Activated T-cell treated with anti-CD3 and anti-CD28 coated beads, Interleukin-2, amount 50 U/mL, for 1 hour (primary cell): ENCODE results near the gene OSBPL9.

ENCODE experiments used
- DNase-seq: peaks from one replicate; pipeline ENCODE4 v3.0.0-alpha.2; 2020

The OSBPL9 gene, protein sequence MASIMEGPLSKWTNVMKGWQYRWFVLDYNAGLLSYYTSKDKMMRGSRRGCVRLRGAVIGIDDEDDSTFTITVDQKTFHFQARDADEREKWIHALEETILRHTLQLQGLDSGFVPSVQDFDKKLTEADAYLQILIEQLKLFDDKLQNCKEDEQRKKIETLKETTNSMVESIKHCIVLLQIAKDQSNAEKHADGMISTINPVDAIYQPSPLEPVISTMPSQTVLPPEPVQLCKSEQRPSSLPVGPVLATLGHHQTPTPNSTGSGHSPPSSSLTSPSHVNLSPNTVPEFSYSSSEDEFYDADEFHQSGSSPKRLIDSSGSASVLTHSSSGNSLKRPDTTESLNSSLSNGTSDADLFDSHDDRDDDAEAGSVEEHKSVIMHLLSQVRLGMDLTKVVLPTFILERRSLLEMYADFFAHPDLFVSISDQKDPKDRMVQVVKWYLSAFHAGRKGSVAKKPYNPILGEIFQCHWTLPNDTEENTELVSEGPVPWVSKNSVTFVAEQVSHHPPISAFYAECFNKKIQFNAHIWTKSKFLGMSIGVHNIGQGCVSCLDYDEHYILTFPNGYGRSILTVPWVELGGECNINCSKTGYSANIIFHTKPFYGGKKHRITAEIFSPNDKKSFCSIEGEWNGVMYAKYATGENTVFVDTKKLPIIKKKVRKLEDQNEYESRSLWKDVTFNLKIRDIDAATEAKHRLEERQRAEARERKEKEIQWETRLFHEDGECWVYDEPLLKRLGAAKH

DNA sequence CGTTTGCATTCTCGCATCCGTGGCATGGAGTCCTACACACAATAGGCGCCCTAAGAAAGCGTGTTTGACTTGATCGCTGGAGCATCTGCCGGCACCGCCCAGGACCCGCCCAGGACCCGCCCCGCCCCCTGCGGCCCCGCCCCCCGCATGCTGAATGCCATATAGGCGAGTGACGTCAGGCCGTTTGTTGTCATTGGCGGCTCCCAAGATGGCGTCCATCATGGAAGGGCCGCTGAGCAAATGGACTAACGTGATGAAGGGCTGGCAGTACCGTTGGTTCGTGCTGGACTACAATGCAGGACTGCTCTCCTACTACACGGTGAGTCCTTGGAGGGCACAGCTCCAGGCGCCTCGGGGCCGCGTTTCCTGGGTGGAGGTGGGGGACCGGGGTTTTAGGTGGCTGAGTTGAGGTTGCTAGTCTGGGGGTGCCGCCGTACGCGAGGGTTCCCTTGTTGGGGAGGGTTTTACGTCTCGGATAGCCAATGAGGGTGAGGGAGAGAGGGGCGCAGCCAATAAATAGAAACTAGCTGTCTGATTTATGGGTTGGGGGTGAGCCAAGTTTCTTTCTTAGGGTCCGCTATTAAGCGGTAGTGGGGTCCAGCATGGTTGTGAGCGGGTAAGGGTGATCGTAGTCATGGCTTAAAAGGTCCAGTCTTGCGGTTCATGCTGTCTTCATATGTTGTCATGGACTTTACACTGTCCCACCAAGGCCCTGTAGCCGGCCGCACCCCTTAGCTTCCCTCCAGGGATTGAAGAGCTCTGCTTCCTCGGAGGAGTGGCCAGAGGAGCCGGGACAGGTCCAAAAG is at the start of gene OSBPL9:
OSBPL9 (plus strand) TSS at position 190 of the 806 bp plus-strand sequence; CDS start at position 209, 19 bp downstream.
- peak; percentile 87 for DNase-seq

DNA sequence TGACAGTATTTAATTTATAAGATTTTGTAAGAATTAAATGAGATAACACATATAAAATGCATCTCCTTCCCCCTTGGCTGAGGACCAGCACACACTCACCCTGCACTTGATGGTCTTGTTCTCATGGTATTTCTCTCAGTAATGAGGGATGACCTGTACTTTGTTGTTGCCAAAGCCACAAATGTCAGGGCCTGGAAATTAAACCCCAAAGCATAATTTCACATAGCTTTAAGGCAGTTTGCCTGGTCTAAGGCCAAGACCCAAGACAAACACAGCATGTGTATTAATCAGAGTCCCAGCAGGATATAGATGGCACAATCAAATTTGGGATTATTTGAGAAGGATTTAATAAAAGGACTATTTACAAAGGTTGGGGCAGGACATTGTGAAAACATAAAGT is 49.2 kb upstream of the OSBPL9 start:
- no peak for DNase-seq

DNA sequence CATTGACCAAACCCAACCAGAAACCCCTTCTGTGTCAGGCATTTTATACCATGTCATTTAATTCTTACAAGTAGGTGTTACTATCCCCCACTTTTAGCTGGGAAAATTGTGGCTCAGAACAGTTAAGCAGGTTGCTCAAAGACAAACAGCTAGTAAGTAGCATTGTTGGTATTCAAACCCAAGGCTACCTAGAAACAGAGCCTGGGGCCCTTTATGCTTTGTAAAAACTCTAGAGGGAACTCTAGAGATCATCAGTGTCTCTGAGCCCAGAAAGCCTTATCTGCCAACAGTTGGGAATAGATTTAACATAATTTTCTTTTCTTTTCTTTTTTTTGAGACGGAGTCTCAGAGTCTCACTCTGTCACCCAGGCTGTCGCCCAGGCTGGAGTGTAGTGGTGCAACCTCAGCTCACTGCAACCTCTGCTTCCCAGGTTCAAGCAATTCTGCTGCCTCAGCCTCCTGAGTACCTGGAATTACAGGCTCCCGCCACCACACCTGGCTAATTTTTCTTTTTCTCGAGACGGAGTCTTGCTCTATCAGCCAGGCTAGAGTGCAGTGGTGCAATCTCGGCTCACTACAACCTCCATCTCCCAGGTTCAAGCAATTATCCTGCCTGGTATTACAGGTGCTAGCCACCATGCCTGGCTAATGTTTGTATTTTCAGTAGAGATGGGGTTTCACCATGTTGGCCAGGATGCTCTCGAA is 48.5 kb upstream of the OSBPL9 start:
- DNase-seq = no peak

DNA sequence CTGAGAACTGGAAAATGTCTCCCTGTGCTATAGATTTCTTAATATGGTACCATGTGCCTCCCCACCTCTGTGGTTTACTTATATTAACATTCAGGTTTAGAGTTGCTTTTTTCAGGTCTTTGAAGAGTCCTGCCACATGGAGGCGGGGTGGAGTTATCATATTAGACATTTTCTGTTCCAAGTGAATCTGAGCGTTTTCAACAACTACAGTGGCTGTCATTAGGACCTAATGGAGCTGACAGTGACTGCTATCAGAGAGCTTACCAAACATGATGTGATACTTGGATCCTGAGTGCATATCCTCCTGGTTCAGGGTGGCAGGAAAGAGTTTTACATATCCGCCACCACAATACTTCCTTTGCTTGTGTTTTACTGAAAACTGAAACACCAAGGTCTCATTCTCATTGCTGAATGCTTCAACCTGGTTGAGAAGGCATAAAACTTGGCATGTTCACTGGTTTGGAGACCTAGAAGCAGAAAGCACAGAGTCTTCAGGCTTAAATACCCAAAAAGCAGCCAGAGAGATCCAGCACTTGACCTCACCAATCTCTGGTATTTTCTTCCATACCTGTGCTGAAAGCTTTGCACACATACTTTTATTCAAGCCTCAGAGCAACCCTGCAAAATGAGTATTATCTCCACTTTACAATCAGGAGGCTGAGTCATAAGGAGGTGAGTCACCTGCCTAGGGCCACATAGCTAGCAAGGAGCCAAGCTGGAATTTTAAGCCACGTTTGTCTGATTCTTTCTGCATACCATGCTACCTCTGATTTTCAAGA is 47.4 kb upstream of the OSBPL9 start:
- DNase-seq = no peak

DNA sequence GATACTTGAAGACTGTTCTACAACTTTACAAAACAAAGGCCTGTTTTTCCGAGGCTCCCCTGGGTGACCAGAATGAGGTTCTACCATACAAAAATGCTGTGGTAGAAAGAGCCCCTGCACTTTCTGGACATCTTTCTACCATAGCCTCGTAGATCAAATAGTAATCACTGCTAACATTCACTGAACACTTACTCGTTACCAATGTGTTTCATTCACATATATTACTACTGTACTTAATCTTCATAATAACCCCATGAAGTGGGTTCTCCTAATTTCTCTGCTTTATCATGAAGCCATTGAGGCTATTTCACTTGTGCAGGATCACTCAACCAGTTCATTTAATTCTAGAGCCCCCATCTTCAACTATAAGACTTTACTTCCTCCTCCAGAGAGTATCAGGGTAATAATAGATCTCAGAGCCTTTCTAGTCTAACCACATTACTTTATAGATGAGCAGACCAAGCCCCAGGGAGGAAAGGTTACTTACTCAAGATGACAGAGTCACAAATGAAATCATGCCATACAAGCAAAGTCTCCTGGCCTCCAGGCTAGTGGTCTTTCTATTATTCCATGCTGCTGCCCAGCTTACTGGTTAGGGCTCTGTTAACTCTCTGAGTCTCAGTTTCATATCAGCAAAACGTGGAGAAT is 46.7 kb upstream of the OSBPL9 start:
- no peak for DNase-seq

DNA sequence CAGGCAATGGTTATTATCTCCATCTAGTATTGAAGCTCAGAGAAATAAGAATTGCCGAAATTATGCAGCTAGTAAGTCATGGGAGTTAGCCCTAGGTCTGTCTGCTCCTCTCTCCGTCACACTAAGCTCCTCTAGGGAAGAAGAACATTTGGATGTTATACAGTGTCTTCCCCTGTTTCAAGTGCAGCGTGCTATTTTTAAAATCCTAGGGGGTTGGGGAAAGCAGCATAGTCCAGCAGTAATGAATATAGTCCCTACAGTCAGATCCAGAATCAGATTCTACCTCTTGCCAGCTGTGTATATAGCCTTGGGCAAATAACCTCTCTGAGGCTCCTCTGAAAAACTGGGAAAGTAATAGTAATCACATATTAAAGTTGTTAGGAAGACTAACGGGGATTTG is 44.5 kb upstream of the OSBPL9 start:
- no peak for DNase-seq

DNA sequence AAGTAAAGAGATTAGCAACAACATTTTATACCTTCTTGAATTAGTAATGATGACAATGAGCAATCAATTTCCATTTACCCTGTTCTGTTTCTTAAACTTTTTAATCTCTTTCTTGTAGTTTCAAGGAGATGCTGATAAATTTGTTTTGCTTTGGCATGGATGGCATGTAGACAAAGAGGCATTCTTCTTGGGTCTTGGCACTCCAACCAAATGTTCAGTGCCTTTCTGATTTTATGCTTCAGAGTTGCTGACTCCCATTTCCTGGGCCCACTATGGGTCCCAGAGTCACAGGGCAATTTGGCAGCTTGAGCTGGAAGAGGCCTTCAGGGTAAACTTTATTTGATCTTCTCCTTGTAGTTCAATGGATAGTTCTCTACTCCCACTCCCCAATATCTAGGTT is 42.1 kb upstream of the OSBPL9 start:
- DNase-seq = no peak

DNA sequence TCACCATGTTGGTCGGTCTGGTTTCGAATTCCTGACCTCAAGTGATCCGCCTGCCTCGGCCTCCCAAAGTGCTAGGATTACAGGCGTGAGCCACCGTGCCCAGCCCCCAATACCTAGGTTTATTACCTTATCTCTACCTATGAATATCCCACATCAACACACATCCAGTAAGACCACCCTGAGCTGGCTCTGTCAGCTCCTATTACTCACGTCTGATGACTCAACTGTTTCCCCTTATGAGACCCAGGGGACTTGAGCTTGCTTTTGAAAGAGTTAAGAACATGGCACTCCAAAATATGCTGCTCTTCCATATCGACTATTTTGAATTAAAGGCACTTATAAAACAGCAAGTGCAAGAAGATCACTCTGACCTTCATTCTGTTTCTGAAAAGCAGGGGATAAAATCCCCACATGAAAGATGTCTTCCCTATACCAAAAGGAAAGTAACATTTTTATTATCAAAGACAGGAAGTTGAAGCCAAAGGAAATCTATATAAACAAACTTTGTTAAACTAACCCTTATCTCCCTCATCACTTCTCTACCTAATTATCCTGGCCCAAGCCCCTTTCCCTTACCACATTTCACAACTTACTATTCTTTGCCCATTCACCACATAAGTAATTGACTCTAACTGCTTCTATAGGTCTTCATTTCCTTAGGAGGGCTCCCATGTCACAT is 41.3 kb upstream of the OSBPL9 start:
- DNase-seq = no peak

DNA sequence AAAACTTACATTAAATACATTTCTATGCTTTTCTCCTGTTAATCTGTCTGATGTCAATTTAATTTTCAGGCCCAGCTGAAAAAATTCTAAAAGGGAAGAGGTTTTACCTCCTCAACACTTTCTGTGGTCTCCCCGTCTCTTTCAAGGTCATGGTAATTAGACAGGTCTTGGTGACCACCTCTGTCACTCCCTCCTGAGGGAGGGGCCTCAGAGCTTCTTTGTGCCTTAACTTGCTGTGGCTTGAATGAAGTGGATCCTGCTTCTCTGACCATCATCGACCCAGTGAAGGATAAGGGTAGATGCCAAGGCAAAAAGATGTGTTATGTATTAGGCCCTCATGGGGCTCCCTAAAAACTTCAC is 40.8 kb upstream of the OSBPL9 start:
- no peak for DNase-seq

DNA sequence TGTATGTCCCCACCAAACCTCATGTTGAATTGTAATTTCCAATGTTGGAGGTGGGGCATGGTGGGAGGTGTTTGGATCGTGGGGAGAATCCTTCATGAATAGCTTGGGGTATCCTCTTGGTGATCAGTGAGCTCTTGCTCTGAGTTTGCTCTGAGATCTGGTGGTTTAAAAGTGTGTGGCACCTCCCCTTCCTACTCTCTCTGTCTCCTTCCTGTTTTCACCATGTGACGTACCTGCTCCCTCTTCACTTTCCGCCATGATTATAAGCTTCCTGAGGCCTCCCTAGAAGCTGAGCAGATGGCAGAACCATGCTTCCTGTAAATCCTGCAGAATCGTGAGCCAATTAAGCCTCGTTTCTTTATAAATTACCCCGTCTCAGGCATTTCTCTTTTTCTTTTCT is 40.0 kb upstream of the OSBPL9 start:
- DNase-seq = no peak

DNA sequence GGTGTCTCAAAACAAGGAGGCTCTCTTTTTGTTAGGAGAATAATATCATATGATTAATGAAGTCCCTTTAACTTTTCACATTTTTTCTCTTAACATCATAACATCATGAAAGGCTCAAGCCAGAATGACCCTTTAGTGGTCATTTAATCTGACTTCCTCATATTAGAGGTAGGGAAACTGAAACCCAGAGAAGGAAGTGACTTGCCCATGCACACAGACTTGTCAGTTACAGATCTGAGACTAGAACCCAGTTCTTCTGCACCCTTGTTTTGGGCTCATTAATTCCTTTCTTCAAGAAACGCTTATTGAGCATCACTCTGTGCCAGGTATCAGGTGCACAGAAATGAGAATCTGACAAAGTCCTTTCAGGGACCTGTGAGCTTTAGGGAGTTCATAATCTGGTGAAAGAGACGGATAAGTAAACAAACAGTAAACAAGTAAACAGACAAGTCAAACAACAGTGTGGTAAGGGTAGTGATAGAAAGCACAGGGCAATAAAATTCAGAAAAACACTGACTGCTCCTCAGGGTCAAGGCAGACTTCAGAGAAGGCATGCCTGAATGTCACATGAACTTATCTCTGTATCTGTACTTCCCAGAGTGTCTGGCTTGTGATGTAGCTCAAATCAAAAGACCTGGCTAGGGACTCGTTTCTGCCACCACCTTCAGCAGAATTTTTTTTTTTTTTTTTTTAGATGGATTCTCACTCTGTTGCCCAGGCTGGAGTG is 38.3 kb upstream of the OSBPL9 start:
- no peak for DNase-seq

DNA sequence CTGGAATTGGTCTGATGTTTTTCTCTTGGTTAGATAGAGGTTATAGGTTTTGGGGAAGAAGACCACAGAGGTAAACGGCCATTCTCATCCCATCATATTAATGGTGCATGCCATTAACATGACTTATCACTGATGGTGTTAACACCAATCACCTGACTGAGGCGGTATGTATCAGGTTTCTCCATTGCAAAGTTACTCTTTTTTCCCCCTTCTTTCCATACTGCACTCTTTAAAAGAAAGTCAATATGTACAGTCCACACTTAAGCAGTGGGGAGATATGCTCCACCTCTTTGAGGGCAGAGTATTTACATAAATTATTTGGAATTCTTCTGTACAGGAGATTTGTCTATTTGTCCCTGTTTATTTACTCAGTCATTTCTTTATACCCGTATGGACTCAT is 35.7 kb upstream of the OSBPL9 start:
- no peak for DNase-seq

DNA sequence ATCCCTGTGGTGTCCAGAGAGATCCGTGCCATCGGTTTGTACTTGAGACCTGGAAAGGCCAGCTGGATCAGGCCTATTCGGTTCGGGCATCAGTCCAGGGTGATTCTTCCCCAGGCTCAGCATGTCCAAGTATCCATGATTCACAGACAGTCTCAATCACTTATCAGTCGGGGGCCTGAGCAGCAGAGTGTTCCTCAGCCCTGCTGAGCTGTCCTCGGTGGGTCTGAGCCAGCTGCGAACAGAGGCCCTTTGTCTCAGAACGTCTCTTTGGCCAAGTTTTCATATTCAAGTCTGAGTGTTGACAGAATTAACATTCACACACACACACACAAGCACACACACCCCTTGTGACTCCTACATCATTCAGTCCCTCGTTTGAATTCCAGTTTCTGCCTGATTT is 33.4 kb upstream of the OSBPL9 start:
- DNase-seq = no peak

DNA sequence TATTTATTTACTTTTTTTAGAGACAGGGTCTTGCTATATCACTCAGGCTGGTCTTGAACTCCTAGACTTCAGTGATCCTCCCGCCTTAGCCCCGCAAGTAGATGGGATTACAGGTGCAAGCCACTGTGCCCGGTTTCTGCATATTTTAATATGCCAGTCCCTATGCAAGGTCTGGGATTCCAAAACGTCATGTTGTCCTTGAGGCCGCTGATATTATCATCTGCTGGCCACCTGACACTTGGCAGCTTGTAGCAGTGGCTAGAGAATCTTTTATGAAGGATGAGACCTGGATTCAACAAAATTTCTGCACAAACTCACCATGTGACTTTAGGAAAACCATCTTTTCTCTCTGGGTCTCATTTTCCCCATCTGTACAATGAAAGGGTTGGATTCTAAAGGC is 32.9 kb upstream of the OSBPL9 start:
- no peak for DNase-seq

DNA sequence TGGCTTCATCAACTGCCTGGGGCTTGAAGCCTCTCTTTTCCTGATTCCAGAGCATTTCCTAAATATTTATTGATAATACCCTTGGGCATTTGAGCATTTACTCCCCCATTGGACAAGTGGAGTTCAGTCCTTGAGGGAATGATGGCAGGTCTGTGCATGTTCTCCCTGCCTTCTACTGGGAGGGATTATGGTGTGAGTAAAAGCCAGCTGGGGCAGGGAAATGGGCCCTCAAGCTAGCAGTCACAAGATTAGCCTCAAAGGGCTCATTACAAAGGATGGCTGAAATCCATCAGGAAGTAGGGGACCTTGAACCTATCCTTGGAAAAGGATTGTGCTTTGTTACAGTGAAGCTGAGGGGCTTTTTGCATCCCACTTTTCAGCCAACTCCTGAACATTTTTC is 24.2 kb upstream of the OSBPL9 start:
- no peak for DNase-seq

DNA sequence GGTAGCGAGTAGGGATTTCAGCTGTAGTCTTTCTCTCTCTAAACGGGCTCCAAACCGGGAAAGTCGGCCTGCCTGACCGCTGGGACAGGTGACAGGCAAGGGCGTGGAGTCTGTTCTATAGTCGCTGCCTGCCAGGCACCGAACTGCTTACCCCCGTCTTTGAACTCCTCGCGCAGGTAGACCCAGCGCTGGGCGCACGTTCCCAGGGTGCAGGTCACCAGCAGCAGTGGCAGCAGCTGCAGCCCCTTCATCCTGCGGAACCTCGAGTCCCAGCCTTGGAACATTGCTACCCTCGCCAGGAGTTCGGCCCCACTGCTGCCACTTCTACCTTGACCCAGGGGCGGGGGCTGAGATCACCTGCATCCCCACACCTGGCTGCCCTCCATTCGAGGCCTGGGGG is 22.2 kb upstream of the OSBPL9 start:
- no peak for DNase-seq

DNA sequence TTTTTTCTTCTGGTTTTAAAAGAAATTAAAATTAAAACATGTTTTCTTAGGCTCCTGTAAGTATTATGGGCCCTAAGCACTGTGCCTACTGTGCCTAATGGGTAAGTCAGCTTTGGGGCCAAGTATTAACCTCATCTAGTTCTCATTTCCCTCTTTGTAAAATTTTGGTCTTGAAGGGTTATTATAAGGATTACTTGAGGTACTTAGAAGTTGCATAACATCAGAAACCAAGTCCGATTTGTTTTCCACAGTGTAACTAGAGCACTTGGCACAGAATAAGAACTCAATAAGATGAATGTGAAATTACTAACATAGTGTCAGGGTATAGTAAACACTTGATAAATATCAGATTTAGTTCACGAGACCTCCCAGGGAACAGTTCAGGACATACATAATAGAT is 16.4 kb upstream of the OSBPL9 start:
- no peak for DNase-seq

DNA sequence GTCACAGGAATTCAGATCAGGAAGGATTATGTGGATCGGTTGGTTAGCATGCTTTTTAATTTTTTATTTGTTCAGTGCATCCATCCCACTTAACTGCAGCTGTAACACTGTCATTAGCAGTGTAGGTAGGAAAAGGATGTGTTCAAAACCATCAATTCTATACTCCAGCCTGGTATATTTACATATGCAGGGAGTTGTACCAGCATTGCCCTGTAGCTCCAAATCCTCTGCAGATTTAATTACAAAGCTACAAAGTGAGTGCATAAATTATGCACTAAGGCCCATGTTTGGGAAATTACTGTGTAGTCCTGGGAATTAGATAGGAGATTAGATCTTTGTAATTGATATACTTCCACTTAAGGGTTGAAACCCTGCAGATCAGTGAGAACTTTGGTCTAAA is 15.9 kb upstream of the OSBPL9 start:
- DNase-seq = no peak

DNA sequence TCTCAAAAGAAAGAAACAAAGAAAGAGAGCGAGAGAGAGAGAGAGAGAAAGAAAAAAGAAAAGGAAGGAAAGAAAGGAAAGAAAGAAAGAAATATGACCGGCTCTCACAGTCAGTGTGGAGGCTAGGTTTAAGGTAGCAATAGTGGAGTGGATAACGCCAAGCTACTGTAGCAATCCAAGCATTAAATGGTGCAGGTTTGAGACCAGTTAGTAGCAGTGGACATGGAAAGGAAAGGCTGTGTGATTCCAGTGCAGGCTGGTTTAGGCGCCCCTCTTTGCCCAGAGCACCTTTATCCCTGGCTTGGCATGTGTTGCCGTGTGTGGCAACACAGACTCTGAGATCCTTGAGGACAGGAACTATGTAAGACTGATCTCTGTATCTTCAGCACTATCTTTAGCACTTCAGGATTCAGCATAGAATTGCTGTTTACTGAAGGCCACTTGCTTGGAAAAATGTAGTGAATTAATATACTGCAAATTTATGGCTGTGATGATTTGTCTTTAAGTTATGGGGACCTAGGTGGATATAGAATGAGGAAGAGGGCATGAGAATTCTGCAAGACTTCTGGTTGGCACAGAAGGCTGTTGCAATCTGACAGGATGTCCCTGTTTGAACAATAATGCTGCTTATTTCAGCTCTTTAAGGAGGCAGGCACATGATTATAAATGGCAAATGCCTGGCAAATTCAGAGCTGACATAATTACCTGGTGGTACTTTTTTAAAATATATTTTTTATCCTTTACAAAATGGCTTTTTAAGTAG is 10.8 kb upstream of the OSBPL9 start:
- DNase-seq = no peak

DNA sequence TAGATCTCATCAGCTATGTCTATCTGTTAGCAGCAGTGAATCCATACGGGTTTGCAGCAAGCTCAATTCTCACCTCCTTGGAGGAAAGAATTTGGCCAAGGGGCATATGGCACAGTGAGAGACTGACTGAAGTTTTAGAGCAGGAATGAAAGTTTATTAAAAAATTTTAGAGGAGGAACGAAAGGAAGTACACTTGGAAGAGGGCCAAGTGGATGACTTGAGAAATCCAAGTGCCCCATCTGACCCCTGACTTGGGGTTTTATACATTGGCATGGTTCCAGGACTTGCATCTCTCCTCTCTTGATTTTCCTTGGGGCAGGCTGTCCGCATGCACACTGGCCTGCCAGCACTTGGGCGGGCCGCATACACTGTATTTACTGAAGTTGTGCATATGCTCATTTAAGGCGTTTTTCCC is 9.2 kb upstream of the OSBPL9 start:
- no peak for DNase-seq
